HG03196 (cell line): ENCODE results near the gene ATXN2.

ENCODE experiments used
- ATAC-seq: cut with Tn5 transposase; IDR thresholded peaks from one replicate; pipeline ENCODE4 v1.9.1; 2021; ENCODE audit not compliant: unreplicated experiment

The ATXN2 gene

GRCh38 chr12:111424189-111424792 is 174.8 kb downstream of the ATXN2 start:
- no peak for ATAC-seq

GRCh38 chr12:111420494-111420893 is 178.6 kb downstream of the ATXN2 start:
- no peak for ATAC-seq

- ATAC-seq, result no peak
Measured at GRCh38 chr12:111419784-111420183, 179.3 kb downstream of the ATXN2 start.

- no peak for ATAC-seq
Measured at GRCh38 chr12:111418594-111418880, 180.6 kb downstream of the ATXN2 start.

- ATAC-seq, result no peak
Measured at GRCh38 chr12:111417784-111418593, 181.1 kb downstream of the ATXN2 start.

- ATAC-seq, result no peak
Measured at GRCh38 chr12:111417290-111417689, 181.8 kb downstream of the ATXN2 start.

GRCh38 chr12:111414711-111415252 is 184.3 kb downstream of the ATXN2 start:
- no peak for ATAC-seq

GRCh38 chr12:111413442-111414086 is 185.6 kb downstream of the ATXN2 start:
- no peak for ATAC-seq

GRCh38 chr12:111412830-111413441 is 186.2 kb downstream of the ATXN2 start:
- ATAC-seq, result no peak

GRCh38 chr12:111412007-111412829 is 186.9 kb downstream of the ATXN2 start:
- no peak for ATAC-seq

- no peak for ATAC-seq
Measured at GRCh38 chr12:111411185-111411764, 187.8 kb downstream of the ATXN2 start.

GRCh38 chr12:111410431-111411184 is 188.5 kb downstream of the ATXN2 start:
- no peak for ATAC-seq

GRCh38 chr12:111409780-111410430 is 189.2 kb downstream of the ATXN2 start:
- ATAC-seq, result no peak

- no peak for ATAC-seq
Measured at GRCh38 chr12:111409403-111409779, 189.7 kb downstream of the ATXN2 start.

- no peak for ATAC-seq
Measured at GRCh38 chr12:111408686-111409402, 190.3 kb downstream of the ATXN2 start.

- ATAC-seq, result no peak
Measured at GRCh38 chr12:111408116-111408440, 191.0 kb downstream of the ATXN2 start.

- no peak for ATAC-seq
Measured at GRCh38 chr12:111407377-111408115, 191.6 kb downstream of the ATXN2 start.
